Mammary epithelial cell (primary cell): Measurements from ENCODE around the gene TMEM150A.

ENCODE experiments used
- EZH2 ChIP-seq: IDR thresholded peaks from 2 replicates; pipeline ENCODE4 v1.6.1; 2012; ENCODE audit warnings: low read length, inconsistent platforms, borderline replicate concordance
- TF ChIP-seq, protein P1 (sequence below), 2 donors: IDR thresholded peaks in 1 of 2; conservative IDR thresholded peaks in 1 of 2; 2 replicates each; pipeline ENCODE4 v1.5.1; 2011 to 2012; ENCODE audit warnings: inconsistent platforms in 2 of 2, low read length in 2 of 2, mild to moderate bottlenecking in 2 of 2, control low read depth in 1 of 2, low read depth in 1 of 2; ENCODE audit not compliant: insufficient read depth in 1 of 2; ENCODE audit errors: extremely low read depth in 1 of 2

DNA sequence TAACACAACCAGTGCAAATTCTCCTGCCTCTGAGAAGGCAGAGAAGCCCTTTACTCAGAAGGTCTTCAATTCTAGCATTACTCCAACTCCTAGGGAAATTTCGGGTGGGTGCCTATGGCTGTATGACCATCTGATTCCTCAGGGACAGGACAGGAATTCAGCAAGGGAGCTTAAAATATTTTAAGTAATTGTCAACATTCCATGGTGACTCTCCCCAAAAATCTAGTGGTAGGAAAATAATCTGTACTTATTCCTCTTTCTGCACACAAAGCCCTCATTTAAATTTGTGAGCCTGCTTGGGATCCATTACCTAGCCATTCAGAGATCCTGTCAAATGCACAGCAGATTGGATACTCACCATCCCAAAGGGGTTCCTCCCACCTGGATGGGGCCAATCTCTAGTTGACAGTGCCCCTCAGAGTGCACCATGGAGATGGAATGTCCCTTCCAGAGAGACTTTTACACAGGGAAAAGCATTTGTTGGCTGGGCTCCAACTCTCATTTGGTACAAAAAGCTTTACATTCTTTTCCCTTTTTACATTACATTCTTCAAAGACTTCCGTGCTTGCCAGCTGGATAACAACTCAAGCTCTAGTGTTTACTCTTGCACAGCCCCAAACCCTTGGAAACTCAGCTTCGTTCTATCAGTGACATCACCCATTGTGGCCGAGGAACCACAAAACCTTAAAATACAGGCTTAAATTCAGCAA is 3.1 kb upstream of the TMEM150A start:
- TF ChIP-seq, protein P1, sequence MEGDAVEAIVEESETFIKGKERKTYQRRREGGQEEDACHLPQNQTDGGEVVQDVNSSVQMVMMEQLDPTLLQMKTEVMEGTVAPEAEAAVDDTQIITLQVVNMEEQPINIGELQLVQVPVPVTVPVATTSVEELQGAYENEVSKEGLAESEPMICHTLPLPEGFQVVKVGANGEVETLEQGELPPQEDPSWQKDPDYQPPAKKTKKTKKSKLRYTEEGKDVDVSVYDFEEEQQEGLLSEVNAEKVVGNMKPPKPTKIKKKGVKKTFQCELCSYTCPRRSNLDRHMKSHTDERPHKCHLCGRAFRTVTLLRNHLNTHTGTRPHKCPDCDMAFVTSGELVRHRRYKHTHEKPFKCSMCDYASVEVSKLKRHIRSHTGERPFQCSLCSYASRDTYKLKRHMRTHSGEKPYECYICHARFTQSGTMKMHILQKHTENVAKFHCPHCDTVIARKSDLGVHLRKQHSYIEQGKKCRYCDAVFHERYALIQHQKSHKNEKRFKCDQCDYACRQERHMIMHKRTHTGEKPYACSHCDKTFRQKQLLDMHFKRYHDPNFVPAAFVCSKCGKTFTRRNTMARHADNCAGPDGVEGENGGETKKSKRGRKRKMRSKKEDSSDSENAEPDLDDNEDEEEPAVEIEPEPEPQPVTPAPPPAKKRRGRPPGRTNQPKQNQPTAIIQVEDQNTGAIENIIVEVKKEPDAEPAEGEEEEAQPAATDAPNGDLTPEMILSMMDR (conservative IDR thresholded peaks at IDR 0.05 in 1 of 2, IDR thresholded peaks at IDR 0.05 in 1 of 2; ENCODE audit: extremely low read depth in 1 of 2, insufficient read depth in 1 of 2, low read depth in 1 of 2, low read length in 2 of 2), result no peak
- no peak for TF ChIP-seq EZH2
